Lung microvascular endothelial cell (primary cell): ENCODE data around the gene TEAD1. TPM values are rescaled to one million over a fixed set of nuclear protein-coding genes. Genes with fewer than 3 reads are reported as not detected.

Experiments used
- DNase-seq, 2 donors: peaks; one replicate each; pipeline versions ENCODE4 v3.0.0 to v3.0.0-alpha.2; 2010; ENCODE audit warnings: low read depth in 2 of 2
- total RNA-seq: library from RNA; depleted of rRNA; stranded (reverse); fragments of >200 nt; gene quantifications from 2 replicates; pipeline ENCODE4 v1.2.1, GENCODE V29; 2014

TEAD1 gene
- total RNA-seq, 1 donor from 2014 or later: 22.8 TPM

DNA sequence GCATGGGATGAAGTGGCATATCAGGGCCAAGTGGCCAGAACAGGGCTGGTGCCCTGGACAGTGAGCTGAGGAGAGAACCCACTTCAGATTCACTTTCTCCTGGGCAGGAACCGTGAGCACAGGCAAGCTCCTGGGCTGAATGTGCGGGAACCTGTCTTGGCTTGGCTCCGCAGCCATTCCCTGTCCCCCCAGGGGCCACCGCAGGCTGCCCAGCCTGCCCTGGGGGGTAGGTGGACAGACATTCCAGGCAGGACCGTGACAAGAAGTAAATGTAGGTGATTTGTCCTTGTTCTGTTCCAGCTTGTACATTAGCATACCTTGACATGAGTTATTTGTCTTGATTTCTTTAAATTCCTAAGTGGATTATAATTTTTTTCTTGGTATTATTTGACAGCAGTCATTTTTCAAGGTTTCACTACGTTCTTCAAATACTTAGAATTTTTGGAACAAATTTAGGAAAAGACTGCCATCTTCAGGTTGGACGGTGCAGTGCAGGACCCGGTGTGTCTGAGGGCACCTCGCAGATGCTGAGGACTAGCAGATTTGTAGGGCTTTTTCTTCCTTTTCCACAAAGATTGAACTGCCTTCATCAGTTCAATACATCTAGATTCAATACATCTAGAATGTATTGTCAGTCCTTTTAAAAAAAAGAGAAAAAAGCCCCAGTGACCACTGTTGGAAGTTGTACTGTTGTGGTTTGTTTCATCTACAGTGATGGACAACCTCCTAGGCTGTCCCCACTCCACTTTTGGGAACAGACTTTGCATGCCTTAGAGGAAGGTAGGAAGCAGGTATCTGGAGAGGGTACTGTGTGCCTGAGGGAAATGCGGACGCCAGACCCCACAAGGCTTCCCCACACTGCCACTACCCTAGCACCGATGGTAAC is 219.8 kb downstream of the TEAD1 start:
- peak; percentile 60 to 66 for DNase-seq

DNA sequence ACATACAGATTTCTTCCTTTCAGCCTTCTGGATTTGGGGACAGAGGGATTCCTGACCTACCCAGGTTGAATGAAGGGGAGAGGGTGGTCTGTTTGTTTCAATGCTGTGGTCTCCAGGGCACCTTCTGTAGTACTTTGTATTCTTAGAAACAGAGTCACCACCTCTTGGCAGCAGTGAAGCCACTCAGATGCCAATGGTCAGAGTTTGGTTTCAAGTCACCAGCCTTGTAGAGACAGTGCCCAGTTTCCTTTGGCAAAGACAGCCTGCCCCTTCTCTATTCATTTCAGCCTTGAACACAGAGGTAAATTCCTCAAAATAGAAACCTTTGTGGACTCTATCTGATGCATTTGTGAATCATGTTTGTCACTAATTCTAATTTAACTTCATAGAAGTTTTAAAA is 223.2 kb downstream of the TEAD1 start:
- DNase-seq: no peak

DNA sequence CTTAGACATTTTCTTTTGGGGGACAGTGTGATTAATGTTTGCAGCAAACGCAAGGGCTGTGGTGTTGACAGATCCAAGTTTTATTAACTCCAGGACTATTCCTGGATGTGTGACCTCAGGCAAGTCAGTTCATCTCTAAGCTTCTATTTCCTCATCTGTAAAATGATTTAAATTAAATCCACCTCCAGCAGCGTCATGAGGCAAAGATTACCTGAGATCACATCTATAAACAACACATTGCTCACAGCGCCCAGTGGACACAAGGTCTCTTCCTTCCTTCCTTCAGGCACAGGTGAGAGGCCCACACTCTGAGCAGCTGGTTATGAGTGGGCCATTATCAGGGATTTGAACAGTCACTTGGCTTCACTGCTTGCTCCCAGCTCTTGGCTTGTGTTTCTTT is 223.6 kb downstream of the TEAD1 start:
- DNase-seq: peak in 1 of 2 donors; percentile 41

DNA sequence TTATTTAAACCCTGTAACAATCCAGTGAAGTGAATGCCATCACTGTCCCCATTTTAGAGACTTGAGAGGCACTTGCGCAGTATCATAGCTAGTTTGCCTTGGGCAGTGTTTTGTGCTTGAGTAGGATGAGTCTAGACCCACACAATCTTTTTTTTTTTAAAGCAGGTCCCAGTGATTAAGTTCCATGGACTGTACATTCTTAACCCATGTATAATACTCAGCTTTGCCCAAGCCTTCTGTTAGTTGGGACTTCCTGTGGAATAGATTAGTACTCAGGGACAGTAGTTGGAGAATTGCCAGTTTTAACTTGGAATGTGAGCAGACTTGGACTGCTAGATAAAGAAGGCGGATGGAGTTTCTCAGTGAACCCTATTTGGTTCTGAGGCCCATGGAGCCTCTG is 226.3 kb downstream of the TEAD1 start:
- peak; percentile 48 to 89 for DNase-seq

DNA sequence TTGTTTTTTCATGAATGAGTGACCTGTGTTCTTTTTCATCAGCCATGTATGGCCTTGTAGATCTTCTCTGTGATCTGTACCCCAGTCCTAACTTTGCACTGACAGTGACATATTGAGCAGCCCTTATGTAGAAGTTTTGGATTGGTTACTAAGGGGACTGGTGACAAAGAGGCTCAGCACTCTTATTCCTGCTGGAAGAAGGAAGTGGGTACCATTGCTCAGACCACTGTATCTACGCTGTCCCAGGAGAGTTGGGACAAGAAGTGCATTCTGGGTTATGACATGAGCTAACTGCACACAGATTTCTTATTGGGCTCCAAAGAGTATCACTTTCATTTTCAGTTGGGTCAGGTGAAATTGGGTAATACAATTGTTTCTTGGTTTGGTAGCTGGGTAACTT is 227.1 kb downstream of the TEAD1 start:
- peak in 1 of 2 donors; percentile 25 for DNase-seq

DNA sequence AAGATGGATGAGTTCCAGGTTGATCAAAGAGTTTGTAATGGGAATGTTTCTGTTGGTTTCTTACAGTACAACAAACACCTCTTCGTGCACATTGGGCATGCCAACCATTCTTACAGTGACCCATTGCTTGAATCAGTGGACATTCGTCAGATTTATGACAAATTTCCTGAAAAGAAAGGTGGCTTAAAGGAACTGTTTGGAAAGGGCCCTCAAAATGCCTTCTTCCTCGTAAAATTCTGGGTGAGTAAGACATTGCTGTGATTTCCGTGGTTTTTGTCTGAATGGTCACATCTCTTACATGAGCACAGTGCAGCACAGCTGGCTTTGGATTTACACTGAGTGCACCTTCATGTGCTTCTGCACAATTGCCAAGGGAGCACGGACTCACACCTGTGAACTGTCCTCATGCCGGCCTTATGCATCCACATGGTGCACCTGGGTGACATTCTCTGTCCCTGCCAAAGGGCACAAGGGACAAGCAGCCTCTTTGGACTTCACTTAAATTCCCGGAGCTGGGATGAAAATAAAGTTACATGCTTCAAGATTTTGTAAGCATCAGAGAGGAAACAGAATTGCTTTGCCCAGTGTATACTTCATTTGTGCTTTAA is 227.8 kb downstream of the TEAD1 start:
- peak in 1 of 2 donors; percentile 57 for DNase-seq

DNA sequence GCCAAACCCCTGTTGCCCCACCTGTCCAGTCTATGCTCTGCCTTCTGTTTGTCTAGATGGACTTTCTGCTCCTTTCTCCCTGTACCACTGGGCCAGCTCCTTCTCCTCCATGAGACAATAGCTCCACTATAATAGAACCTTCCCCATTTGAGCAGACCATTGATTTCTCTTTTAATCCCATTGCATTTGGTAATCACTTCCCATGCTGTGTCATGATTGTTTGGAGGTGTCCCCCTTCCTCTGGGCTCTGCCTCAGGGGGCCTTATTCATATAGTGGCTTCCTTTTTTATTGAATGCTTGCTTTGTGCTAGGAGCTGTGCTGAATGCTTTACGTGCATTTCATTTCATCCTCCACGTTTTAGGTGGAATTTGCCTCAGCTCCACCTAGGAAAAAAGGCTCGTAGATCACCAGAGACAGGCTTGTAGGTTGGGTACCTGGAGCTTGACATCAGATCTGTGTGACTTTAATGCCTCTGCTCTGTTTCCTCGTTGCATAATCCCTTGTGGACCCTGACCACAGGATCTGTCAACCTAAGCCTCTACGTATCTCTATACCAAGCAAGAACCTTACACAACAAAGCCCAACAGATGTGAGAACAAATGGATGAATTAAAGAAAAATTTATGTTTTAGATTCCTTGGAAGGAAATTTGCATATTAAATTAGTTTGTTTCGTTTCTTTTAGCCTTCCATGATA is 228.7 kb downstream of the TEAD1 start:
- no peak for DNase-seq

DNA sequence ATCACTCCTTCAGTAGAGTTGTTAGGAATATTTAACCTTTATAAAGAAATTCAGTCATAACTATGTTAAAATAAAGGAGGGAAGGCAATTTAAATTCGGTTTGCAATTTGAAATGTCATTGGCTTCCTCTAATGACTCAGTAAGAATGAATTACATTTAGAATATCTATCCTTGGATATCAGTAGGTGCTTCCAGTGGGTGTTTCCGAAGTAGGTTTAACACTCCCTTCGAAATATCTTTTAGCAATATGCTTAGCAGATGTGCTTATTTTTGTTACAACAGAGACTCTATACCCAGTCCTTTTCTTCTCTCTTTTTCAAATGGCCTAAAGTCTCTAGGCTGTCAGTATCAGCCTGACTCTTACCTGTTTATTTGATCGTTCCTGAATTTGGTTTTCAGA is 231.2 kb downstream of the TEAD1 start:
- no peak for DNase-seq

DNA sequence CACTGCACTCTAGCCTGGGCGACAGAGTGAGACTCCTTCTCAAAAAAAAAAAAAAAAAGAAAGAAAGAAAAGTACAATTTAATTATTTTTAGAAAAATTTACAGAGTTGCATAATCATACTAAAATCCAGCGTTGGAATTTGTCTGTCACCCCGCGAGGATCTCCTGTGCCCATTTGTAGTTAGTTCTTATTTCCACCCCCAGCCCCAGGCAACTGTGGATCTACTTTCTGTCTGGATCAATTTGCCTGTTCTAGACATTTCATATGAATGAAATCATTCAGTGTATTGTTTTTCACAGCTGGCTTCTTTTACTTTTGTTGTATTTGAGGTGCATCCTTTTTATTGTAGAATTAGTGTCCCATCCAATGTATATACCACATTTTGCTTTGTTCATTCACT is 232.3 kb downstream of the TEAD1 start:
- no peak for DNase-seq

DNA sequence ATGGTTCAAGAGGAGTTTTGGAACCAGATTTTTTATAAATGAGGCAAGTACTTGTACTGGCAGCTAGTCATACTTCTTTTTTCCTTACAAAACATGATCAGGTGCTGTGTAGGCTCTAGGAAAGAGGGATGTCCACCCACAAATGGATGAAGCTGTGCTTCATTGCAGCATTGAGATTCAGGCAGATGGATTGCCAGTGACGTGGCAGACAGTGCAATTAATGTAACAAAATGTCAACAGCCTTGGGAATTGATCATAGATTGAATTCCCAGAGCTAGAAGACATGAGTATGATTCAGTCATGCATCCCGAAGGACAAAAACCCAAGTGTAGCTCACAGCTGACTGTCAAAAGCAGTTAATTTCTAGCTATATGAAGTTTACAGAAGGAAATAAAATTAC is 235.7 kb downstream of the TEAD1 start:
- no peak for DNase-seq

DNA sequence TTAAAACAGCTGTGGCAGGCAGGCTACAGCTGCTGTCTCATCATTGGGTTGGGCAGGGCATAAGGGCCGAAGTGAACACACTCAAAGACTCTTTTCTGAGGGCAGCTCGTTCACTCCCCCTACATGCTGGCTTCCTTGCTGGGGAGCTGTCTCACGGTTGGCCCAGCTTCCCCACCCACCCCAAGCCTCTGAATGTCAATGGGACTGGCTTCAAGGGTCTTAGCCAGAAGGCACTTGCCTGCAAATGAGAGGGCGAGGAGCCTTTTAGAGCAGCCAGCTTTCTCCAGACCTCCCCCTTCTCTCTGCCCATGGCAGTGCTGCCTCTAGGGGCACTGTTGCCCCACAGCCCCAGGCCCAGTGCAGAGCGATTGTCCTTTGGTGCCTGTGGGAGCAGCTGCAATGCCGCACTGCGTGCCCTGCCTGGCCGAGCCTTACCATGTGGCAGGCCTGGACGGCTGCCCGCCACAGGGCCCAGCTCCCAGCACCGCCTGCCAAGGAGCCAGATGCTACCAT is 240.2 kb downstream of the TEAD1 start:
- DNase-seq: peak in 1 of 2 donors; percentile 19

DNA sequence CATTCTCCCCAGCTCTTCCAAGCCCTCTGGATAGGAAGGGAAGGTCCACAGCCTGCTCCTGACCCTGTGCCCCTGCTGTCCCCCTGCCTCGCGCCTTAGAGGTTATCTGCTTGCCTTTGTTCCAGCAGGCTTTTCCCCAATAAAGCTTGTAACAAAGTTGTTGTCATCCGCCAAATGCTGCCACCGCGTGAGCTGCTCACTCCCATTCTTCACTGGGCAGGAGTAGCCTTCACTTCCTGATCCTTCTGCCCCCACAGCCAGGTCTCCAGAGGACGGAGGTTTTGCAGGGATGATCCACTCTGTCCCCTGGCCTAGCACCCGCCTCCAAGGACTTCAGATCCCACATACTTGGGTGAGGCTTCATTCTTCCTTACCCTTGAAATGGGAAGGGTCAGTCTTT is 240.9 kb downstream of the TEAD1 start:
- DNase-seq: no peak

DNA sequence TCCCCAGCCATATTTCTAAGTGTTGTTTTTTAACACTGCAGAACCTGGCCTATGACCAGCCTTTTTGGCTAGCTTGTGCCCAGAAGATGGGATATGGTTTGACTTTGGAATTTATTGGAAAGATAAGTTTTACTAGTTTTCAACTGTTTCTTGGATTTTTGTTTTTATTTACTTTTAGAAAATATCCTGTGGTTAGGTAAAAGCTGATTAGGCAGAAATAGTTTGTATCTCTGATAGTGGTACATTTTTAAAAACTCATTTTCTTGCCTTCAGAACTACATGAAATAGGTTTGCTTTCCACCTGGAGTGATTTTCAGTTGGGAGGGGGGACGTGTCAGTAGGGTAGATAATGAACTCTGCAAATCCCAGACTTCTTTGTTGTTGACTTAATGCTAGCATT is 243.6 kb downstream of the TEAD1 start:
- no peak for DNase-seq

DNA sequence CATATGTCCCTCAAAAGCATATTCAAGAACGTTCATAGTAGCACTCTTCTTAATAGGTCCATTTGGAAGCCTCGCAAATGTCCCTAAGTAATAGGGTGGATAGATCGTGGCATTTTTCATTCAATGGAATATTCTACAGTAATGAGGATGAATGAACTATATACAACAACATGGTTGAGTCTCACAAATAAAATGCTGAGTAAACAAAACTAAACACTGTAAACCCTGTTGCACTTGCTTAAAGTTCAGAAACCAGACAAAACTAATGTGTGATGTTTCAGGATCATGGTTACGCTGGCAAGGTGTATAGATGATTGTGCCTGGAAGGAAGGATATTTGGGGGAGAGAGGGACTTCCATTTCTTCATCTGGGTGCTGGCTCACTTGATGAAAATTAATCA is 244.4 kb downstream of the TEAD1 start:
- DNase-seq: no peak

DNA sequence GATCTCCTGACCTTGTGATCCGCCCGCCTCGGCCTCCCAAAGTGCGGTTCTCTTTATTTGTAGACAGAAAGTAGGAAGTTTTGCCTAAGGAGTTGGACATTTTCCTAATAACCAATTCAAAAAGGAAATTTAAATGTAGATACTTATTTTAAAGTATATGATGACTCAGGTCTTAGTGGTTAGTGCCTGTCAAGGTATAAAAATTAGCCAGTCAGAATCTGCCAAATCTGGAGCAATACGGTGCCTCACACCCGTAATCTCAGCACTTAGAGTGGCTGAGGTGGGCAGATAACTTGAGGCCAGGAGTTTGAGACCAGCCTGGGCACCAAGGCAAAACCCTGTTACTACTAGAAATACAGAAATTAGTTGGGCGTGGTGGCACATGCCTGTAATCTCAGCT is 248.2 kb downstream of the TEAD1 start:
- DNase-seq: no peak

DNA sequence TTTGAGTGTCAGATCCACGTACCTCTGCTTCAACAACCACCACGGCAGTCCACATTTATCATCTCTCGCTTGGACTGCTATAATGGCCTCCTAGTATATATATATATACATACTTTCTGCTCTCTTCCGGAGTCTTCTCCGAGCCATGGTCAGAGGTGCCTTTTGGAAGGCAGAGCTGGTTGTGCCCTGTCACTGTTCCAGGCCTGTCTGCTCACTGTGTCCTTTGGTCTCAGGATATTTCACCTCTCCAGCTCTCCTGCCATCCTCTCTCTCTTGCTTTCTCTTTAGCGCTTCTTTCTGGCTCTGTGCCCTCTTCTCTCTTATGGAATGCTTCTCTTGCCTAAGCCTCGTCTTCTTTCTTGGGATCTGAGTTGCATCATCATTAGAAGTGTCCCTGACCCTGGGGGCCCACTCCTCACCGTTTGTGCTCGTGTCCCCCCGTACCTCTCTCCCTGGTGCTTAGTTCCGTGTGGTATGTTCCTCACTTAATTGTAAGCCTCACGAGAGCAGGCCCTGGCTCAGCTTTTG is 248.8 kb downstream of the TEAD1 start:
- no peak for DNase-seq

DNA sequence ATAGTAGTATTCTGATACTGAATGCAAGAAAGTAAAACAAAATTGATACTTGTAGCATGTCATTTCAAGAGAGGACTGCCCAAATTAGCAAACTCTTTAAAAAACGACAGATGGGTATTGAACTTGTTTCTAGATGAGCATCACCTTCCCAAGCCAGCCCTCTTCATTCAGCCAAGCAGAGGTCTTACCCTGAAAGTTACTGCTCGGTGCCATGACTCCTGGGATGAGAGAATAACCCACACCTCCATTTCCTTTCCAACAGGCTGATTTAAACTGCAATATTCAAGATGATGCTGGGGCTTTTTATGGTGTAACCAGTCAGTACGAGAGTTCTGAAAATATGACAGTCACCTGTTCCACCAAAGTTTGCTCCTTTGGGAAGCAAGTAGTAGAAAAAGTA is 250.4 kb downstream of the TEAD1 start:
- DNase-seq: no peak

DNA sequence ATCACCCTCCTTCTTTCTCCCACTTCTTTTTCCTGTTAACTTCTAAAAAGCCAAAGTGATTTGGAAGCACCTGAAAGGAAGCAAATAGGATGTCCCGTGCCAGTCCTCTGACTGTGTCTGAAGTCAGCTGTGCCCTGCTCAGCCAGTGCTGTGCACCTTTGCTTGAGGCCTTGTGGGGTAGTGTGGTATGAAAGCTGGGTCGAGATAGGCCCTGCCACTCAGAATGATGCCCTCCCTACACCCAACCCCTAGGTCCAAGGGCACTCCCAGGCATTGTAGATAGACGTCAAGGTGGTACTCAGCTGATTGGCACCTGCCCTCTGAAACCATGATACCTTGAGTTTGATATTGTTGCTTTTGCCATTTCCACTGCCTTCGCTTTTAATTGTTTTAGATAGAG is 251.3 kb downstream of the TEAD1 start:
- DNase-seq: no peak

DNA sequence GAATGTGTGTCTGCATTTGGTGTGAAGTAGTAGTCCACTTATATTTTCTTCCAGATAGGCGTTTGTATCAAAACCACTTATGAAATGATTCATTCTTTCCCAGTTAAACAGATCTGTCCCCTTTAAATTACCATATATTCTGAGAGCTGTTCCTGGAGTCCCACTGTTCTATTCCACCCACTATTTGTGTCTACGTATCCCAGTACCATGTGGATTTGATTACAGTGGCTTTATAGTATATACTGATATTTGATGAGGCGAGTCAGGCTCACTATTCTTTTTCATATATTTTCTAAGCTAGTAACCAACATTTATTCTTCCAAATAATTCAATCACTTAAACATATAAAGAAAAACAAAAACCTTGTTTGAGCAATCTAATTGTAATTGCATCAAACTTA is 253.0 kb downstream of the TEAD1 start:
- no peak for DNase-seq

DNA sequence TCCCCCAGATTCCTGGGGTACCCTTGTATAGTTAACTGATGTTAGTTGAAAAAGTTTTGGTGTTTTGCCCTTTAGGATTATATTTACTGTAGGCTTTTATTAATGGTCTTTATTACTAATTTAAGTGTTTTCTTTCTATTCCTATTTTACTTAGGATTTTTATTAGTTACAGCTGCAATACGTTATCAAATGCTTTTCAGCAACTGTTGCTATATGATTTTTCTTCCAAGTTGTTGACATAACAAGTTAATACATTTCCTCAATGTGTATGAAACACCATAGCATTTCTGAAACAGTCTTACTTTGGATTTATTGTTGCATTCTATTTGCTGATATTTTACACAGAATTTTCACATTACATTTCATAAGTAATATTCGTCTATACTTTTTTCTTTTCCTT is 253.7 kb downstream of the TEAD1 start:
- DNase-seq: no peak

DNA sequence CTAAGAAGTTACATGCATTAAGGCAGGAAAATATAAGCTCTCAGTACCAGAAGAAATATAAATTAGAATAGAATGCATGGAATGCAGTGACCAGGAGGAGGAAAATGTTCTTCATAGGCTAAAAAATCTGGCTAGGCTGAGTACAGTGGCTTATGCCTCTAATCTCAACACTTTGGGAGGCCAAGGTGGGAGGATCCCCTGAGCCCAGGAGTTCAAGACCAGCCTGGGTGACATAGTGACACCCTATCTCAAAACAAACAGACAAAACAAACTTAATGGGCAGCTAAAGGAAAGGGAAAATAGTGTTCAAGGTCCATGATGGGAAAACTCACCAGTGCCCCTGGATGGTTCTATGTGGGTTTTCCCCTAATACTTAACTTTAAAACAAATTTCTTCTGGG is 256.6 kb downstream of the TEAD1 start:
- no peak for DNase-seq

DNA sequence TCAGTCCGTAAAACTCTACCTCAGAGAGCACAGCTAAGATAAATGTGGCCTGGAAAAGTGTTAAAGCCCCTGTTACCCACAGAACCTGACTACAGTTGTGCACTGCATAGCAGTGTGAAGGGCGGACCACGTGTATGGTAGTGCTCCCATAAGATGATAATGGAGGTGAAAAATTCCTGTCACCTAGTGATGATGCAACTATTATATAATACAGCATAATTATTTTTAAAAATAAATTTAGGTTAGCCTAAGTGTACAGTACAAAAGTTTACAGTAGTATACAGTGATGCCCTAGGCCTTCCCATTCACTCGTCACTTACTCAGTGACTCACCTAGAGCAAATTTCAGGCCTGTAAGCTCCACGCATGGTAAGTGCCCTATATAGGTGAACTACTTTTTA is 258.3 kb downstream of the TEAD1 start:
- no peak for DNase-seq
